K562 (cell line): Measurements from ENCODE around the gene DYTN. TPM values are rescaled to one million over a fixed set of nuclear protein-coding genes. Genes with fewer than 3 reads are reported as not detected.

Experiments
- ATAC-seq: fragments of 200-7000 bp; cut with Tn5 transposase; 3 replicates; pipeline ENCODE4 v1.9.1; 2020; ENCODE audit warnings: moderate library complexity
- BruUV-seq: library from RNA; stranded (reverse); fragments of 400-500 nt; replicated peaks from 2 replicates; lab custom pipeline; 2021; lab: Mats Ljungman, UMichigan
- CTCF ChIA-PET: fragments of 300-600 bp; formaldehyde crosslinking; extraction: SDS; loops from one replicate; lab custom pipeline; 2021; ENCODE audit warnings: low intra/inter-chr PET ratio; lab: Yijun Ruan, JAX
- POLR2A ChIA-PET: fragments of 300-600, 350-650 bp; sonication (Branson Sonifier 250); formaldehyde crosslinking; extraction: SDS; loops from one replicate; lab custom pipeline; 2021; ENCODE audit warnings: antibody characterized with exemption, inconsistent platforms; lab: Yijun Ruan, JAX
- DNase-seq, 4 experiments: peaks; one replicate each; pipeline versions ENCODE4 v3.0.0 to v3.0.0-alpha.2; 2011 to 2018; ENCODE audit warnings: low spot score in 3 of 4, mixed read lengths in 3 of 4; ENCODE audit errors: extremely low read depth in 1 of 4
- FAIRE-seq: peaks from 2 replicates; lab custom pipeline; 2011; peaks lifted over from hg19 to GRCh38; lab: Jason Lieb, UNC
- H2AFZ ChIP-seq: 2 replicates; pipeline ENCODE4 v1.6.0; 2011; ENCODE audit warnings: low read depth, low read length, control low read depth, inconsistent platforms
- H3K27ac ChIP-seq: fragments of 200-600 bp; 3 replicates; pipeline ENCODE4 v1.8.0; 2011; ENCODE audit warnings: low read depth, mild to moderate bottlenecking, control low read depth, inconsistent platforms, low read length, moderate library complexity, mixed read lengths; ENCODE audit errors: extremely low read depth
- H3K27me3 ChIP-seq, 2 experiments: fragments of 300-600 bp in 1 of 2; 2 replicates in 1 of 2; 3 replicates in 1 of 2; pipeline versions ENCODE4 v1.6.0 to v1.8.0; 2011; ENCODE audit warnings: inconsistent platforms in 2 of 2, low read length in 2 of 2, mild to moderate bottlenecking in 1 of 2, mixed read lengths in 1 of 2, moderate library complexity in 1 of 2; ENCODE audit not compliant: control insufficient read depth in 2 of 2, insufficient read depth in 2 of 2
- H3K36me3 ChIP-seq: fragments of 300-600 bp; 3 replicates; pipeline ENCODE4 v1.8.0; 2011; ENCODE audit warnings: mild to moderate bottlenecking, low read length, inconsistent platforms; ENCODE audit not compliant: control insufficient read depth, insufficient read depth
- H3K4me1 ChIP-seq, 2 experiments: fragments of 200-600 bp in 1 of 2; replicated peaks in 1 of 2; 2 replicates in 1 of 2; 3 replicates in 1 of 2; pipeline versions ENCODE4 v1.5.1 to v1.8.0; 2011; ENCODE audit warnings: inconsistent platforms in 2 of 2, low read length in 2 of 2, mild to moderate bottlenecking in 1 of 2, mixed read lengths in 1 of 2, moderate library complexity in 1 of 2; ENCODE audit not compliant: control insufficient read depth in 2 of 2, insufficient read depth in 2 of 2
- H3K4me2 ChIP-seq: 2 replicates; pipeline ENCODE4 v1.6.1; 2011; ENCODE audit warnings: low read length, control low read depth, inconsistent platforms, mixed read lengths; ENCODE audit not compliant: insufficient read depth
- H3K4me3 ChIP-seq: fragments of 200-600 bp; sonication (generic), shearing (Covaris generic); 2 replicates; pipeline ENCODE4 v1.5.1; 2016; ENCODE audit warnings: control low read depth, inconsistent platforms
- H3K79me2 ChIP-seq: fragments of 200-600 bp; 3 replicates; pipeline ENCODE4 v1.8.0; 2011; ENCODE audit warnings: low read length, inconsistent platforms; ENCODE audit not compliant: control insufficient read depth, insufficient read depth
- H3K9ac ChIP-seq, 2 experiments: 2 replicates each; pipeline versions ENCODE4 v1.6.0 to v1.6.1; 2011; ENCODE audit warnings: low read depth in 2 of 2, low read length in 2 of 2, control low read depth in 1 of 2, inconsistent platforms in 1 of 2, mild to moderate bottlenecking in 1 of 2, mixed read lengths in 1 of 2; ENCODE audit not compliant: insufficient read depth in 1 of 2
- H3K9me1 ChIP-seq: one replicate; pipeline ENCODE4 v1.6.0; 2011; ENCODE audit warnings: inconsistent platforms, mild to moderate bottlenecking, low read length, moderate library complexity; ENCODE audit not compliant: control insufficient read depth, insufficient read depth
- H3K9me3 ChIP-seq: replicated peaks from 2 replicates; pipeline ENCODE4 v1.5.1; 2011; ENCODE audit warnings: low read depth, low read length, inconsistent platforms; ENCODE audit not compliant: control insufficient read depth, insufficient read depth
- H4K20me1 ChIP-seq: replicated peaks from 2 replicates; pipeline ENCODE4 v1.6.1; 2011; ENCODE audit warnings: low read length, inconsistent platforms, mixed read lengths; ENCODE audit not compliant: control insufficient read depth, insufficient read depth
- LARP7 ChIP-seq: fragments of 450-650 bp; IDR thresholded peaks from 2 replicates; pipeline ENCODE4 v1.6.1; 2016
- MCM2 ChIP-seq: fragments of 450-650 bp; IDR thresholded peaks from 2 replicates; pipeline ENCODE4 v1.6.1; 2017; ENCODE audit warnings: low read depth, mild to moderate bottlenecking
- MYNN ChIP-seq, 2 experiments: sonication (generic); formaldehyde crosslinking in 1 of 2; IDR thresholded peaks; 2 replicates each; pipeline versions ENCODE4 v1.5.0 to v1.6.1; 2016 to 2020; ENCODE audit warnings: antibody characterized with exemption in 1 of 2, missing genetic modification reagents in 1 of 2
- SMC3 ChIP-seq: conservative IDR thresholded peaks from 2 replicates; pipeline ENCODE4 v1.6.1; 2011; ENCODE audit warnings: low read depth, low read length, improper control_type of control experiment; ENCODE audit not compliant: insufficient read depth
- WGBS: fragments of 100-300 bp; shearing (Covaris generic); methylation state at CpG from one replicate; pipeline ENCODE4 v1.1.6; 2016; ENCODE audit warnings: low coverage, mixed read lengths; ENCODE audit not compliant: insufficient coverage; ENCODE audit errors: missing lambda C conversion rate; 5-methylcytosine and 5-hydroxymethylcytosine counted together
- in situ Hi-C: fragments of 300-500 bp; cut with MboI; formaldehyde crosslinking; loops from 4 replicates; pipeline ENCODE4 v1.15.0; 2018; ENCODE audit warnings: inconsistent platforms, mixed read lengths
- intact Hi-C: fragments of 100-400 bp; cut with micrococcal nuclease; formaldehyde crosslinking; loops from 2 replicates; pipeline ENCODE4 v1.14.2; 2022
- polyA plus RNA-seq, 8 experiments: library from polyadenylated mRNA; depleted of rRNA in 4 of 8; stranded (reverse) in 5 of 8; unstranded in 3 of 8; fragments of >200 nt; fragmentation: Nextera tagmentation in 2 of 8; fragmentation: Illumina TruSeq in 1 of 8; extraction: Ambion mirVana in 2 of 8; extraction: Trizol in 1 of 8; gene quantifications; 2 replicates each; pipeline versions ENCODE4 v1.2.1 to v1.2.3, GENCODE V29; 2011 to 2014; ENCODE audit warnings: inconsistent platforms in 1 of 8, missing spikeins in 1 of 8
- total RNA-seq, 7 experiments: library from RNA; depleted of rRNA in 6 of 7; stranded (reverse); fragments of >200 nt in 6 of 7; fragmentation: Illumina TruSeq in 2 of 7; extraction: Trizol in 2 of 7; gene quantifications; 2 replicates each; pipeline versions ENCODE4 v1.2.1 to v1.2.3, GENCODE V29; 2011 to 2021; ENCODE audit warnings: low replicate concordance in 1 of 7
- TF ChIP-seq, protein P1 (sequence below), 2 experiments: fragments of 450-650 bp; formaldehyde crosslinking in 1 of 2; IDR thresholded peaks; 2 replicates each; pipeline versions ENCODE4 v1.4.0 to v1.6.1; 2014 to 2020; ENCODE audit warnings: mild to moderate bottlenecking in 2 of 2, borderline replicate concordance in 1 of 2, low read depth in 1 of 2
- TF ChIP-seq, protein P2 (sequence below), 3 experiments: IDR thresholded peaks in 2 of 3; conservative IDR thresholded peaks in 1 of 3; 2 replicates each; pipeline ENCODE4 v1.5.1; 2011 to 2012; ENCODE audit warnings: low read length in 3 of 3, mild to moderate bottlenecking in 3 of 3, control low read depth in 2 of 3, improper control_type of control experiment in 1 of 3, inconsistent platforms in 1 of 3, low read depth in 1 of 3, mixed read lengths in 1 of 3, moderate library complexity in 1 of 3; ENCODE audit not compliant: insufficient read depth in 2 of 3
- TF ChIP-seq, protein P3 (sequence below): fragments of 450-650 bp; formaldehyde crosslinking; IDR thresholded peaks from 2 replicates; pipeline ENCODE4 v1.4.0; 2020; ENCODE audit warnings: mild to moderate bottlenecking, moderate library complexity

Gene DYTN
- total and polyA plus RNA-seq, 9 of the 15 experiments (the other 6 are each of a cell fraction or from before 2014, with no cell fraction given) = not detected

DNA sequence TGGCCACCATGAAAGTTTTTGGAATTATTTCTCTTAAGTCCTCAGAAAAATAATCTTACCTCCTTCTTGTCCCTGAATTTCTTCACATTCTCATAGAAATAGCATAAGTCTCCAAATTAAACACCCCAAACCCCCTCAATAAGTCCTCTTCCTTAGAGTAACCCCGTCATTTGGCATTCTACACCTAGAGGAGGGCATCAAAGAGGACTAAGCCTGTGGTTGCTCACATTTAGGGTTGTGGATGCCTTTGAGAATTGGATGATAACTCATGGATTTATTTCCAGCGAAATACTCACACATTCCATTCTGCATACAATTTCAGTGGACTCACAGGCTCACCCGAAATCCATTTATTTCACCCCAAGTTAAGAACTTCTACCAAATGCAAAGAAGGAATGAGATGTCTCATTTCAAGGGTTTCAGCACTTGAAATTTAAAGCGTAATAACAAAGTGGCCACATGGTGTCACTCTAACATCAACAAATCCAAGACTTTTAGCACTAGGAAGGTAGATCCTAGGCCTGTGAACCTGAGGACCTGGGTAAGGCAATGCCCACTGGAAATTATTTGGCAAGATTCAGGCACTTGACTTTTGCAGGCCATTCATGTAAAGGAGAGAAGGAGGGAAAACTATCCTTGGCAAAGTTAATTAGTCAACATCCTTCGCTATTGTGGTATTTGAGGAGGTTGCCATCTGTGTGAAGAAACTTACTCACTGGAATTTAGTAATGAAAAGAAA lies 24.6 kb downstream of the DYTN start:
- in situ Hi-C loops = loop anchor here (5.0 kb wide), 1 partner anchor 784 kb away; no protein-coding TSS in a partner anchor
- Histone ChIP-seq H3K9ac (no peak overlapping the region), H3K4me2 (no peak overlapping the region), H3K36me3 (no peaks in the 10 kb centered on the region), H3K9me1 (no peaks in the 10 kb centered on the region), H3K27me3 (no peaks in the 10 kb centered on the region; a peak in 1 of 5 replicates), H3K79me2 (no peaks in the 10 kb centered on the region), H3K9me3 (no peaks in the 10 kb centered on the region), H4K20me1 (no peaks in the 10 kb centered on the region), H3K27ac (no peak overlapping the region), H3K4me3 (no peak overlapping the region), H2AFZ (no peak overlapping the region), H3K4me1 (no peaks in the 10 kb centered on the region)
- ChIA-PET CTCF (interaction anchor here (0.6 to 1.0 kb wide), 2 partner anchors 774 to 1379 kb away, joined by 3 read pairs; no protein-coding TSS in a partner anchor), POLR2A (no interaction called here)
- BruUV-seq = no TSS peak
- intact Hi-C loops = loop anchor here (1.0 to 10.0 kb wide), 4 partner anchors 89 to 782 kb away; no protein-coding TSS in a partner anchor
- peak; percentile 80 for FAIRE-seq
- ATAC-seq = peak; percentile 81
- 4% methylated on average over 5 of the region's 5 CpGs for WGBS
- peak; percentile 25 to 59 (median 30) for DNase-seq
- TF ChIP-seq SMC3 (0 out of 2 replicates have a peak, but pooled peaks have one; percentile 23), MCM2 (no peak), LARP7 (no peak), MYNN (IDR thresholded peaks at IDR 0.05) (no peak), MYNN (CRISPR knock-in tag; IDR thresholded peaks at IDR 0.05) (no peak)
- TF ChIP-seq, protein P1, sequence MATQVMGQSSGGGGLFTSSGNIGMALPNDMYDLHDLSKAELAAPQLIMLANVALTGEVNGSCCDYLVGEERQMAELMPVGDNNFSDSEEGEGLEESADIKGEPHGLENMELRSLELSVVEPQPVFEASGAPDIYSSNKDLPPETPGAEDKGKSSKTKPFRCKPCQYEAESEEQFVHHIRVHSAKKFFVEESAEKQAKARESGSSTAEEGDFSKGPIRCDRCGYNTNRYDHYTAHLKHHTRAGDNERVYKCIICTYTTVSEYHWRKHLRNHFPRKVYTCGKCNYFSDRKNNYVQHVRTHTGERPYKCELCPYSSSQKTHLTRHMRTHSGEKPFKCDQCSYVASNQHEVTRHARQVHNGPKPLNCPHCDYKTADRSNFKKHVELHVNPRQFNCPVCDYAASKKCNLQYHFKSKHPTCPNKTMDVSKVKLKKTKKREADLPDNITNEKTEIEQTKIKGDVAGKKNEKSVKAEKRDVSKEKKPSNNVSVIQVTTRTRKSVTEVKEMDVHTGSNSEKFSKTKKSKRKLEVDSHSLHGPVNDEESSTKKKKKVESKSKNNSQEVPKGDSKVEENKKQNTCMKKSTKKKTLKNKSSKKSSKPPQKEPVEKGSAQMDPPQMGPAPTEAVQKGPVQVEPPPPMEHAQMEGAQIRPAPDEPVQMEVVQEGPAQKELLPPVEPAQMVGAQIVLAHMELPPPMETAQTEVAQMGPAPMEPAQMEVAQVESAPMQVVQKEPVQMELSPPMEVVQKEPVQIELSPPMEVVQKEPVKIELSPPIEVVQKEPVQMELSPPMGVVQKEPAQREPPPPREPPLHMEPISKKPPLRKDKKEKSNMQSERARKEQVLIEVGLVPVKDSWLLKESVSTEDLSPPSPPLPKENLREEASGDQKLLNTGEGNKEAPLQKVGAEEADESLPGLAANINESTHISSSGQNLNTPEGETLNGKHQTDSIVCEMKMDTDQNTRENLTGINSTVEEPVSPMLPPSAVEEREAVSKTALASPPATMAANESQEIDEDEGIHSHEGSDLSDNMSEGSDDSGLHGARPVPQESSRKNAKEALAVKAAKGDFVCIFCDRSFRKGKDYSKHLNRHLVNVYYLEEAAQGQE (IDR thresholded peaks at IDR 0.05; ENCODE audit: borderline replicate concordance) = peak; percentile 50; the same call in 1 of the 2 replicates
- TF ChIP-seq, protein P1 (CRISPR knock-in tag; IDR thresholded peaks at IDR 0.05; ENCODE audit: low read depth) = no peak
- TF ChIP-seq, protein P2, sequence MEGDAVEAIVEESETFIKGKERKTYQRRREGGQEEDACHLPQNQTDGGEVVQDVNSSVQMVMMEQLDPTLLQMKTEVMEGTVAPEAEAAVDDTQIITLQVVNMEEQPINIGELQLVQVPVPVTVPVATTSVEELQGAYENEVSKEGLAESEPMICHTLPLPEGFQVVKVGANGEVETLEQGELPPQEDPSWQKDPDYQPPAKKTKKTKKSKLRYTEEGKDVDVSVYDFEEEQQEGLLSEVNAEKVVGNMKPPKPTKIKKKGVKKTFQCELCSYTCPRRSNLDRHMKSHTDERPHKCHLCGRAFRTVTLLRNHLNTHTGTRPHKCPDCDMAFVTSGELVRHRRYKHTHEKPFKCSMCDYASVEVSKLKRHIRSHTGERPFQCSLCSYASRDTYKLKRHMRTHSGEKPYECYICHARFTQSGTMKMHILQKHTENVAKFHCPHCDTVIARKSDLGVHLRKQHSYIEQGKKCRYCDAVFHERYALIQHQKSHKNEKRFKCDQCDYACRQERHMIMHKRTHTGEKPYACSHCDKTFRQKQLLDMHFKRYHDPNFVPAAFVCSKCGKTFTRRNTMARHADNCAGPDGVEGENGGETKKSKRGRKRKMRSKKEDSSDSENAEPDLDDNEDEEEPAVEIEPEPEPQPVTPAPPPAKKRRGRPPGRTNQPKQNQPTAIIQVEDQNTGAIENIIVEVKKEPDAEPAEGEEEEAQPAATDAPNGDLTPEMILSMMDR (IDR thresholded peaks at IDR 0.05 in 2 of 3, conservative IDR thresholded peaks at IDR 0.05 in 1 of 3; ENCODE audit: insufficient read depth in 2 of 3, low read depth in 1 of 3, low read length in 3 of 3) = peak; percentile 37 to 60 (median 51); a peak in 5 of 6 replicates
- TF ChIP-seq, protein P3, sequence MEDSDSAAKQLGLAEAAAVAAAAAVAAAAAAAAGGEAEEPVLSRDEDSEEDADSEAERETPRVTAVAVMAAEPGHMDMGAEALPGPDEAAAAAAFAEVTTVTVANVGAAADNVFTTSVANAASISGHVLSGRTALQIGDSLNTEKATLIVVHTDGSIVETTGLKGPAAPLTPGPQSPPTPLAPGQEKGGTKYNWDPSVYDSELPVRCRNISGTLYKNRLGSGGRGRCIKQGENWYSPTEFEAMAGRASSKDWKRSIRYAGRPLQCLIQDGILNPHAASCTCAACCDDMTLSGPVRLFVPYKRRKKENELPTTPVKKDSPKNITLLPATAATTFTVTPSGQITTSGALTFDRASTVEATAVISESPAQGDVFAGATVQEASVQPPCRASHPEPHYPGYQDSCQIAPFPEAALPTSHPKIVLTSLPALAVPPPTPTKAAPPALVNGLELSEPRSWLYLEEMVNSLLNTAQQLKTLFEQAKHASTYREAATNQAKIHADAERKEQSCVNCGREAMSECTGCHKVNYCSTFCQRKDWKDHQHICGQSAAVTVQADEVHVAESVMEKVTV (CRISPR knock-in tag) = peak; percentile 51
